ENCODE results near the gene SLX9.

SLX9 gene

DNA sequence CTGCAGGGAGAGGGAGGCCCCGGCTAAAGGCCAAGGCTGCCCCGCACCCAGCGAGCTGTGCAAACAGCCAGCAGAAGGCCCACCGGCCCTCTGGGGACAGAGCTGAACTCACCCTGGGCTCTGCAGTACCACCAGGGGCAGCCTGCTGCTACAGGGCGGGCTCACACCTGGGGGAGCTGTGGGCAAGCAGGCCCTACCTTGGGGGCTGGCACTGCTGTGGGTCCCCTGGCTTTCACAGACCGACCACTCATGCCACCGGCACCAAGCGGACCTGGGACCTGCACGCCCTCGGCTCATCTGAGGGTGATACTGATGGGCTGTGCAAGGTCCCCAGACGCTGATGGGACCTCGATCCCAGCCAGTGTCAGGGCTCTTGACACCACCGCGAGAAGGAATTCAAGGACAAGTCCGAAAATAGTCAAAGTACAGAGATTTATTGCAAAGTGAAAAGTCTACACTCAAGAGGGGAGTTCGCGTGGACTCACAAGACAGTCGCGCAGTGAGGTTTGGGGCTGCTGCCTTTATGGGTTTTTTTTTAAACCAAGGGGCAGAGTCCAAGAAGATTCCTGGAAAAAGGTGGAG is 73.5 kb downstream of the SLX9 start:
- Mint-ChIP-seq H3K27me3 (peaks cover 40% of the 10 kb centered on the region), H3K4me3 (no peak overlapping the region), H3K27ac (no peak overlapping the region), H3K4me1 (peaks cover 15% of the 10 kb centered on the region), H3K36me3 (ENCODE audit: low read depth) (no peaks in the 10 kb centered on the region), H3K9me3 (no peaks in the 10 kb centered on the region)
- DNase-seq (no peak), ATAC-seq (no peak)

DNA sequence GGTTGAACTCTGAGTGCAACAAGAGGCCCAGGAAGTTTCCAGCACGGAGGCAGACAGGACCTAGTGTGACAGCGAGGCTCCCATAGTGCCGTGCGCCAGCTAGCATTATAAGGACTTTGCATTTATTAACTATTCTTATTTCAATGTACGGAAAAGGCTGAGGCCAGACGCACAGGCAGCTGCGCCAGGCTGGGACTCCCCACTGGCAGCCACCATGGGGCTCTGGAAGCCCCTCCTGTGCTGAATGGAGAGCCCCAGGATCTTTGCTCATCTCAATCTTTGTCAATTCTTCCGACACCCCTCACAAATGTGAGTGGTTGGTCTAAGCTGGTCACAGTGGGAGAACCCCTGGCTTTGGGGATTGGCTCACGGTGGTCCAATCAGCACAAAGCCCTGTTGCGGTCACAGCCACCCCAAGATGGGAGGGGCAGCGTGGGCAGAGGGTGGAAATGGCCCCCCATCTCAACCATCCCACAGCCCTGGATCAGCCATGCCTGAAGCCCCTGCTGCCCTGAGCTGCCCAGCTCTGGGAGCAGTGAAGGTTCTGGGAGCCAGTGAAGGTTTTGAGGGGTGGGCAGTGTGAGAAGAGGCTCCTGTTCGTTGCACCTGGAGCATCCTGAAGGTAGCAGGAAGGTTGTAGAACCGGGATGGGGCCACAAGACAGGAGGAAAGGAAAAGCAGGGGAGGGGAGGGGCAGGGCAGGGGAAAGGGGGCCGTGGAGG is 75.1 kb downstream of the SLX9 start:
- H3K36me3 Mint-ChIP-seq (ENCODE audit: low read depth): no peaks in the 10 kb centered on the region
- ATAC-seq: no peak
- peaks cover 37% of the 10 kb centered on the region for H3K27me3 Mint-ChIP-seq
- no peak overlapping the region for H3K27ac Mint-ChIP-seq
- peaks cover 11% of the 10 kb centered on the region for H3K4me1 Mint-ChIP-seq
- DNase-seq: no peak
- H3K9me3 Mint-ChIP-seq: no peaks in the 10 kb centered on the region
- H3K4me3 Mint-ChIP-seq: no peak overlapping the region

GRCh38 chr21:45015469-45015860 is 75.6 kb downstream of the SLX9 start:
- peaks cover 34% of the 10 kb centered on the region for H3K27me3 Mint-ChIP-seq
- no peak overlapping the region for H3K27ac Mint-ChIP-seq

DNA sequence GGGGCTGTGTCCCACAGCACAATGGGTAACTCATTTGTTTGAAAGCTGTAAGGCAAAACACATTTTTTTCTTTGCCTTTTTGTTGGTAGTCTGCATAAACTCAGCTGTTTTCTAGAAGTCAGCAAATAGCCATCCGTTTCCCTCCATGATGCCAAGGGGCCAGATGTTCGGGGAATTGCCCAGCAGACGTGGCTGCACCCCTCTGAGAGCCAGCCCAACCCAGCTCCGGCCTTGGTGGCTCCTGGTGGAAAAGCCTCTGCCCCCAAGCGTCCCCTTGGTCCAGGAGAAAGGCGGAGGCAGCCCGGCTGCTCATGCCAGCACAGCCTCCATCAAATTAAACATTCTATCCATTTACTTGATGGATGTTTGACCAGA is 76.2 kb downstream of the SLX9 start:
- DNase-seq: no peak
- Mint-ChIP-seq H3K36me3 (ENCODE audit: low read depth) (no peaks in the 10 kb centered on the region), H3K27ac (no peak overlapping the region), H3K9me3 (no peaks in the 10 kb centered on the region), H3K4me1 (peaks cover 11% of the 10 kb centered on the region), H3K4me3 (no peak overlapping the region), H3K27me3 (peaks cover 33% of the 10 kb centered on the region)
- no peak for ATAC-seq

More at GRCh38 chr21:45015469-45015860, 75.6 kb downstream of the SLX9 start:
- H3K4me3 Mint-ChIP-seq: no peak overlapping the region
- no peak for DNase-seq
- H3K36me3 Mint-ChIP-seq (ENCODE audit: low read depth): no peaks in the 10 kb centered on the region
- H3K4me1 Mint-ChIP-seq: peaks cover 11% of the 10 kb centered on the region
- no peak for ATAC-seq
- no peaks in the 10 kb centered on the region for H3K9me3 Mint-ChIP-seq

GRCh38 chr21:45016406-45017038 is 76.7 kb downstream of the SLX9 start:
- Mint-ChIP-seq H3K4me3 (no peak overlapping the region), H3K9me3 (no peaks in the 10 kb centered on the region), H3K27ac (no peak overlapping the region), H3K27me3 (peaks cover 33% of the 10 kb centered on the region), H3K4me1 (peaks cover 11% of the 10 kb centered on the region), H3K36me3 (ENCODE audit: low read depth) (no peaks in the 10 kb centered on the region)
- ATAC-seq (no peak), DNase-seq (no peak)

GRCh38 chr21:45017039-45017960 is 77.5 kb downstream of the SLX9 start:
- Mint-ChIP-seq H3K36me3 (ENCODE audit: low read depth) (no peaks in the 10 kb centered on the region), H3K4me1 (peaks cover 11% of the 10 kb centered on the region), H3K9me3 (no peaks in the 10 kb centered on the region), H3K27me3 (peaks cover 33% of the 10 kb centered on the region), H3K4me3 (peak overlapping the region; percentile 46), H3K27ac (no peak overlapping the region)
- DNase-seq (no peak), ATAC-seq (no peak)

GRCh38 chr21:45018131-45019075 is 78.6 kb downstream of the SLX9 start:
- no peak for DNase-seq
- Mint-ChIP-seq H3K27me3 (peaks cover 32% of the 10 kb centered on the region), H3K4me1 (peaks cover 11% of the 10 kb centered on the region), H3K36me3 (ENCODE audit: low read depth) (no peaks in the 10 kb centered on the region), H3K4me3 (peak overlapping the region; percentile 46), H3K27ac (no peak overlapping the region), H3K9me3 (peaks cover 2% of the 10 kb centered on the region)
- no peak for ATAC-seq

GRCh38 chr21:45019076-45019886 is 79.5 kb downstream of the SLX9 start:
- H3K9me3 Mint-ChIP-seq: peaks cover 7% of the 10 kb centered on the region
- DNase-seq (no peak), ATAC-seq (no peak)
- H3K36me3 Mint-ChIP-seq (ENCODE audit: low read depth): no peaks in the 10 kb centered on the region
- peaks cover 10% of the 10 kb centered on the region for H3K4me1 Mint-ChIP-seq
- H3K4me3 Mint-ChIP-seq: no peak overlapping the region
- no peak overlapping the region for H3K27ac Mint-ChIP-seq
- peaks cover 30% of the 10 kb centered on the region for H3K27me3 Mint-ChIP-seq

GRCh38 chr21:45019887-45020537 is 80.2 kb downstream of the SLX9 start:
- Mint-ChIP-seq H3K4me3 (no peak overlapping the region), H3K9me3 (peaks cover 11% of the 10 kb centered on the region), H3K4me1 (peaks cover 6% of the 10 kb centered on the region), H3K36me3 (ENCODE audit: low read depth) (no peaks in the 10 kb centered on the region), H3K27ac (no peak overlapping the region), H3K27me3 (peaks cover 30% of the 10 kb centered on the region)
- ATAC-seq: no peak
- no peak for DNase-seq

GRCh38 chr21:45020629-45021427 is 81.0 kb downstream of the SLX9 start:
- no peak for ATAC-seq
- no peak for DNase-seq
- no peak overlapping the region for H3K4me3 Mint-ChIP-seq
- H3K9me3 Mint-ChIP-seq: peaks cover 11% of the 10 kb centered on the region
- no peaks in the 10 kb centered on the region for H3K36me3 Mint-ChIP-seq (ENCODE audit: low read depth)
- peaks cover 6% of the 10 kb centered on the region for H3K4me1 Mint-ChIP-seq
- peaks cover 30% of the 10 kb centered on the region for H3K27me3 Mint-ChIP-seq
- no peak overlapping the region for H3K27ac Mint-ChIP-seq

DNA sequence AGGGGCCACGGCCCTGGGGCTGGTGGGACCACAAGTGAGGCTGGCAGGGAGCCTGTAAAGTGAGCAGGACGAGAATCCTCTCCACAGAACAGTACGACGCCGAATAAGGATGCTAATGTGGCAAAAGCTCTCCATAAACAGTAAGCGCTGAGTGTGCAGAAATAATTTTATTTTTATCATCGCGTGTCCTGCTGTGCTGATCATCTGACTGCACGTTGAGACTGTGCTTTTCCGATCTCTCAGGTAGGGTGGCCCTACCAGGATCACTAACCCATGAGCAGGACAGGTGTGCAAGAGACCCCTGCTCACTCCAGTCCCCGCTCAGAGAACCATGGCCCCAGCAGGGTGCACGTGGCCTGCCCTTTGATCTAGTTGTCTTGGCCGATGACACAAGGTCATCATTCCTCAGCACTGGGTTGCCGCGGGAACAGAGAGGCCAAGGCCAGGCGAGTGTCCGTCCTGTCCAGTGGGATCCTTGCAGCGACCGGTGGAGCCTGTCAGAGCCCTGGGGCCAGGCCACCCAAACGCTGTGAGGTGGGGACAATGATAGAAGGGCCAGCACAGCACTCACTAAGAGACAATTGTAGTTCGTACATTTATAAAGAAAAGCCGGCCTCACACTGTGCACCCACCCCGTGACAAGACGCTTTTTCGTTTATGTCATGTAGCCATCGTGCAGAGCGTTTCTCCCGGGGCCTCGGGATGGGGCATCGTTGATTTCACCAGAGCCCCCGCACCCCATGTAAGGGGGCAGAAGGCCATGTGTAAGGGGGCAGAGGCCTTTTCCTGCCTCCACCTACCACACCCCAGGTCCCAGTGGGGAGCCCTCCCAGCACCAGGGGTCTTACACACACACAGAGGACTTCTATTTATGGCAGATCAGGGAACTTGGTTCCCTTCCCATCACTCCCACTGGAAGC is 81.9 kb downstream of the SLX9 start:
- Mint-ChIP-seq H3K36me3 (ENCODE audit: low read depth) (no peaks in the 10 kb centered on the region), H3K27me3 (peaks cover 22% of the 10 kb centered on the region), H3K4me3 (no peak overlapping the region), H3K27ac (no peak overlapping the region), H3K4me1 (peaks cover 6% of the 10 kb centered on the region), H3K9me3 (peaks cover 11% of the 10 kb centered on the region)
- DNase-seq (no peak), ATAC-seq (no peak)

Measured in activated naive CD8-positive, alpha-beta T cell treated with anti-CD3 and anti-CD28 coated beads, Interleukin-2, amount 50 U/mL, for 24 hours (primary cell).